ENCODE data around the gene TBL1X.
A peak's percentile ranks its signal among the peaks of the same experiment; 100 is the strongest.
"Not testable (repeated sequence)": the region's sequence is repeated elsewhere in the genome, so short reads cannot be mapped to it uniquely, and the experiment has no call there.

TBL1X gene

GRCh38 chrX:9464435-9465371 lies at the start of gene TBL1X:
TBL1X (plus strand) TSS chrX:9465058; CDS start chrX:9653587, 188,529 bp downstream.
- DNase-seq (ENCODE audit: low read depth in 2 of 2): peak in 1 of 2 donors; percentile 12

- no peak for DNase-seq (ENCODE audit: low read depth in 2 of 2)
Measured at GRCh38 chrX:9416562-9417348, 48.1 kb upstream of the TBL1X start.

- DNase-seq (ENCODE audit: low read depth in 2 of 2): no peak
Measured at GRCh38 chrX:9418262-9418661, 46.6 kb upstream of the TBL1X start.

DNA sequence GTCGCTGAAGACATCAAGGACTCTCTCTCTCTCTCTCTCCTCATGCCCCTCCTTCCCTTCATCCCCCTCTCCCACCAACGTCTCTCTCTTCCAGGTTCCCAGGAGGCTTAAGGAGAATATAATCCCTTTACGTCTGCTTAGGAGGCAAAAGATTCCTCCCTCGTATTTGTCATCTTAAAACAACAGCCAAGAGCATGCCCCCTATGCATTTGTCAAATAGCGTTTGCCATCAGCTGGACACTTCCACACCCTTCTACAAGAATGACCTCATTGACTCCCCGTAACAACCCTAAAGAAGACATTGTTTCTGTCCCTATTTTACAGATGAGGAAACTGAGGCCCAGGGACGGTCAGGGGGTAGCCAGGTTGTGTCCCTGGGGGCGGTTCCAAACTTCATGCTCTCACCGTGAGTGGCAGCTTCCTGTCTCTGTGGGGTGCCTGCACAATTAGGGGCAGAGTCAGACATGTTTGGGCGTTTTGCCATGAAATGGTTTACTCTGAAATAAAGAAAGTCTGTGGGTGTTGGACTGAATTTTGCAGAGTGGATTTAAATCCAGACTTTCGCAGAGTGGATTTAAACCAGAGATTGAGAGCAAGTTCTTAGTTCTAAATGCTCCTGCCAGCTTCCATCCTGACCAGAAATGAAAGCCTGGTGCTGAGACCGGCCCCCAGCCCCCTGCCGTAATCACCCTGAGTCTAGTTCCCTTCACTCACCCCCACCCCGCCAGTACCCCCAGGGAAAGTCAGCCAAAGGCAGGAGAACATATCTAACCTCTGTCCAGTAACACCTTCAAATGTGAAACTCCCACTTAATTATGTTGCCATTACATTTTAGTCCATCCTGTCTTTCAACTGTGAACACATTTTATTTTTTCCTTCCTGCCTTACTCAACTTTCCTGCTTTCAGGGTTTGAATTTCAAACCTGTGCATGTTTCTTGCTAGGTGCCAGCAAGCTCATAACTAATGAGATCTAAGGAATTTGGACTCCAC lies 44.3 kb upstream of the TBL1X start:
- no peak for DNase-seq (ENCODE audit: low read depth in 2 of 2)

DNA sequence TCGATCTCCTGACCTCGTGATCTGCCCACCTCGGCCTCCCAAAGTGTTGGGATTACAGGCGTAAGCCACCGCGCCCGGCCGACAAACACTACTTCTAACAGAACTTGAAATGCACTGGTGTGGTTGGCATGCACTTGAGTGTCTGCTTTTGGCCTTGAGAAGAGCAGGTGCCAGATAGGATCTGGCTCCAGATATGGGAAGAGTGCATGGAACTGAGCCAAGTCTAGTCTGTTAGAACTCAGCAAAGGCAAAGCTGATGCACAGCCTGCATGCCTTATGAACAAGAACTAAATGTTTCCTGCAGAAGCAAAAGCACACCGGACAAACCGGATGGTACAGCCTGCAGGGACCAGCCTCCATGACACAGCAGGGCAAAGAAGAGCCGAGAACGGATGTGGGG lies 35.1 kb upstream of the TBL1X start:
- no peak for DNase-seq (ENCODE audit: low read depth in 2 of 2)

DNA sequence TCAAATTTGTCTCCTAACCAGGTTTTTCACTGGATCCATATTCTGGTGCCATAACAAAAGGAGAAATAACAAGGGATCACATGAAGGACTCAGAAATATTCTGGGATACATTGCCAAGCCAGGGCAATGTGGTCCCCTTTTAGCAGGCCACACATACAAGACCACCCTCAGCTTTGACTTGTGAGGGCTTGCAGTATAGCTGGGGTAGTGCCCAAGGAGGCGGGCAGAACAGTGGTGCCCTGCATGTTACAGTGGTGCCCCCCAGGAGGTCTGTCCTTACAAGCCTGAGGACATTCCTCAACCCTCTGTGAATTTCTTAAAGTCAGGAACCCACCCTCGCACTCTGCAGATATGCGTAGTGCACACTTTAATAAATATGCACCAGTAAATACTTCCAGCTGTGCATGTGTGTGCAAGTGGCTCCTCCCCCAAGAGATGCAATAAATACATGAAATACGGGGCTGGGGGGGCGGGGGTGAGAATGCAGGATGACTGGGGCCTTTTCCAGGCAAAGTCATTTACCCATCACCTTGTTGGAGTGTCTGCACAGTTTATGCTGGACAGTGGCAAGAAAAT lies 34.4 kb upstream of the TBL1X start:
- DNase-seq (ENCODE audit: low read depth in 2 of 2): no peak

GRCh38 chrX:9431281-9431680 lies 33.6 kb upstream of the TBL1X start:
- DNase-seq (ENCODE audit: low read depth in 2 of 2): no peak

GRCh38 chrX:9433596-9433995 lies 31.3 kb upstream of the TBL1X start:
- DNase-seq (ENCODE audit: low read depth in 2 of 2): no peak

GRCh38 chrX:9434051-9434550 lies 30.8 kb upstream of the TBL1X start:
- no peak for DNase-seq (ENCODE audit: low read depth in 2 of 2)

DNA sequence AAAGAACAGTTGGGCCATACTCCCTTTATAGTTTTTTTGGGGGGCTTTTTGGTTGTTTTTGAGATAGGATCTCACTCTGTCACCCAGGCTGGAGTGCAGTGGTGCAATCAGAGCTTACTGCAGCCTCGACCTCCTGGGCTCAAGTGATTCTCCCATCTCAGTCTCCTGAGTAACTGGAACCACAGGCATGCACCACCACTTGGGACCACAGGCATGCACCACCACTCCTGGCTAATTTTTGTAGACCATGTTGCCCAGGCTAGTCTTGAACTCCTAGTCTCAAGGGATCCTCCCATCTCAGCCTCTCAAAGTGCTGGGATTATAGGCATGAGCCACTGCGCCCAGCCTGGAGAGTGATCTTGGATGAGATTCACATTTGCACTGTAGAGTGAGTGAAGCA lies 29.8 kb upstream of the TBL1X start:
- DNase-seq (ENCODE audit: low read depth in 2 of 2): not testable (repeated sequence)

- no peak for DNase-seq (ENCODE audit: low read depth in 2 of 2)
Measured at GRCh38 chrX:9436812-9437211, 28.0 kb upstream of the TBL1X start.

- no peak for DNase-seq (ENCODE audit: low read depth in 2 of 2)
Measured at GRCh38 chrX:9438933-9439494, 25.8 kb upstream of the TBL1X start.

GRCh38 chrX:9440116-9440844 lies 24.6 kb upstream of the TBL1X start:
- no peak for DNase-seq (ENCODE audit: low read depth in 2 of 2)

DNA sequence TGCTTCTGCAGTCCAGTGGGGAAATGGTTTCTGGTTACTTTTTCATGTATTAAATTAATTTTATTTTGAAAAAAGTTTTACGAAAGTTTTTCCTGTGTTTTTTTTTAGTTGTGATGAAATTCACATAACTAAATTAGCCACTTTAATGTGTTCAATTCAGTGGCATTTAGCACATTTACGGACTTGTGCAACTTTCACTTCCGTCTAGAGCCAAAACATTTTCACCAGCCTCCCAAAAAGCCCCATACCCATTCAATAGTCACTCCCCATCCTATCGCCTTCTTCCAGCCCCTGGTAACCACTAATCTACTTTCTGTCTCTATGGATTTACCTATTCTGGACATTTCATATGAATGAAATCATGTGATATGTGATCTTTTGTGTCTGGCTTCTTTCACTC lies 22.8 kb upstream of the TBL1X start:
- DNase-seq (ENCODE audit: low read depth in 2 of 2): no peak

DNA sequence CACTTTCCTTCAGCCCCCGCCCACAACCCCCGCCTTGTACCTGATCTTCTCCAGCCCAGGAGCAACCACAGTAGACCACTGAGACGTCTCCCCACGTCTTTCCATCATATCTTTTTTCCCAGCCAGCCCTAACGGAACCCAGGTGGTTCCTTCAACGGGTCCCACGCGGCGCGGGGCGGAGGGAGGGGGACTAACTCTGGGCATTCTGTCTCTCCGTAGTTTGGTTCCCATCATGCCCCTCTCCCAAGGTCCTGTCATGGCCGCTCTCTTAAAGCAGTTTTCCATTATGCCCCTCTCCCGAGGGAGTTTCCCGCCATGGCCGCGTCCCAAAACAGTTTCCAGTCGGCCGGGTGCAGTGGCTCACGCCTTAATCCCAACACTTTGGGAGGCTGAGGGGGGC lies 21.5 kb upstream of the TBL1X start:
- DNase-seq (ENCODE audit: low read depth in 2 of 2): no peak

DNA sequence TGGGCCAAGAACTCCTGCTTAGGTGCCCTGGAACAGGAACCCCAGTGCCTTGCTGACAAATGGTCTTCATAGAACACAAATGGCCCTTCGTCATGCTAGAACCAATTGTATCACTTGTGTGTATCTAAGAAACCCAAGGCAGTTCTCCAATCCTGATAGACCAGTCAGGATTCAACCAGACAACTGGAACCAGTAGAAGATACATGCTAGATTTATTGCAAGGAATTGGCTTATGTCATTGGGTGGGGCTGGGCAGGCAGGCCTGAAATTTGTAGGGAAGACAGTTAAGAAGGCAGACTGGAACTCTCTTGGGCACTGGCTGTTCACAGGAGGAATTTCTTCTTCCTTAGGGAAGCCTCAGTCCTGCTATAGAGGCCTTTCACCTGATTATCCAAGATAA lies 17.0 kb upstream of the TBL1X start:
- no peak for DNase-seq (ENCODE audit: low read depth in 2 of 2)

- DNase-seq (ENCODE audit: low read depth in 2 of 2): no peak
Measured at GRCh38 chrX:9456250-9457074, 8.4 kb upstream of the TBL1X start.

GRCh38 chrX:9458034-9458433 lies 6.8 kb upstream of the TBL1X start:
- not testable (repeated sequence) for DNase-seq (ENCODE audit: low read depth in 2 of 2)

GRCh38 chrX:9458516-9459078 lies 6.3 kb upstream of the TBL1X start:
- no peak for DNase-seq (ENCODE audit: low read depth in 2 of 2)

Measured in activated CD4-positive, alpha-beta T cell treated with anti-CD3 and anti-CD28 coated beads for 24 hours (primary cell).